ENCODE data around the gene SRGAP1. TPM values are rescaled to one million over a fixed set of nuclear protein-coding genes. Genes with fewer than 3 reads are reported as not detected.

Gene SRGAP1
- total RNA-seq, 2 experiments from 2014 or later: not detected

Other genes with a start within 250 kb of the SRGAP1 start
- gene DPY19L2, start 176.2 kb upstream of the SRGAP1 start, total RNA-seq: 1 to 10 TPM; 1.2 to 1.9 TPM
- gene RXYLT1, start 64.8 kb upstream of the SRGAP1 start, total RNA-seq: 10 to 100 TPM; 11.8 to 12.8 TPM